ENCODE measurements around the gene HMG20A. TPM values are rescaled to one million over a fixed set of nuclear protein-coding genes. Genes with fewer than 3 reads are reported as not detected.

Gene HMG20A
- total and polyA plus RNA-seq, 9 of the 15 experiments (the other 6 are each of a cell fraction or from before 2014, with no cell fraction given): 25.0 to 68.1 (median 38.9) TPM

- BruUV-seq (replicated peaks): no TSS peak
- ChIA-PET POLR2A (interaction anchor here (1.1 kb wide), 1 partner anchor 13 kb away, joined by 4 read pairs; no protein-coding TSS in a partner anchor), CTCF (ENCODE audit: low intra/inter-chr PET ratio) (interaction anchor here (0.6 kb wide), 2 partner anchors 55 to 220 kb away, joined by 3 to 5 read pairs; no protein-coding TSS in a partner anchor)
- no peaks in the 10 kb centered on the region for H3K27me3 ChIP-seq (ENCODE audit: control insufficient read depth in 2 of 2, insufficient read depth in 2 of 2, low read length in 2 of 2)
- no peak overlapping the region for H2AFZ ChIP-seq (ENCODE audit: low read depth, low read length)
- 0 out of 3 replicates have a peak overlapping the region, but pooled peaks have one; percentile 14 for H3K27ac ChIP-seq (ENCODE audit: extremely low read depth, low read depth, low read length)
- H3K36me3 ChIP-seq (ENCODE audit: control insufficient read depth, insufficient read depth, low read length): no peaks in the 10 kb centered on the region; the same call in 2 of the 3 replicates
- ATAC-seq (peak; percentile 11; the same call in 2 of the 3 replicates), DNase-seq (ENCODE audit: extremely low read depth in 1 of 4, low spot score in 3 of 4) (peak in 1 of 4 experiments; percentile 9), FAIRE-seq (no peak)
- H3K9me3 ChIP-seq (replicated peaks; ENCODE audit: control insufficient read depth, insufficient read depth, low read depth, low read length): no peaks in the 10 kb centered on the region
- H3K4me2 ChIP-seq (ENCODE audit: insufficient read depth, low read length): peak overlapping the region; percentile 9
- peaks cover 19 to 59% of the 10 kb centered on the region in 2 experiments; a peak in 4 of 5 replicates for H3K4me1 ChIP-seq (replicated peaks in 1 of 2; ENCODE audit: control insufficient read depth in 2 of 2, insufficient read depth in 2 of 2, low read length in 2 of 2)
- in situ Hi-C loops (cut with MboI) (no loop called here), intact Hi-C loops (cut with micrococcal nuclease) (no loop called here)
- no peaks in the 10 kb centered on the region for H4K20me1 ChIP-seq (replicated peaks; ENCODE audit: control insufficient read depth, insufficient read depth, low read length)
- no peaks in the 10 kb centered on the region for H3K9me1 ChIP-seq (ENCODE audit: control insufficient read depth, insufficient read depth, low read length)
- H3K79me2 ChIP-seq (ENCODE audit: control insufficient read depth, insufficient read depth, low read length): peaks cover 99% of the 10 kb centered on the region
- 29% methylated on average over 4 of the region's 4 CpGs for WGBS (ENCODE audit: insufficient coverage, low coverage, missing lambda C conversion rate)
- H3K4me3 ChIP-seq: no peak overlapping the region
- H3K9ac ChIP-seq (ENCODE audit: insufficient read depth in 1 of 2, low read depth in 2 of 2, low read length in 2 of 2): no peak overlapping the region
- TF ChIP-seq HDGF (IDR thresholded peaks at IDR 0.05): no peak
- TF ChIP-seq CEBPB (tag; IDR thresholded peaks at IDR 0.05): peak; percentile 30; the same call in 1 of the 2 replicates
- no peak for TF ChIP-seq PHF8 (IDR thresholded peaks at IDR 0.05; ENCODE audit: borderline replicate concordance, low read length)
- no peak for TF ChIP-seq CBX1 (IDR thresholded peaks at IDR 0.05; ENCODE audit: low read depth)
- no peak for TF ChIP-seq ZNF146 (CRISPR knock-in tag; IDR thresholded peaks at IDR 0.05; ENCODE audit: unreplicated experiment)
- peak; percentile 90 for TF ChIP-seq ZNF121 (CRISPR knock-in tag; conservative IDR thresholded peaks at IDR 0.05)
- no peak for TF ChIP-seq SIN3A (IDR thresholded peaks at IDR 0.05; ENCODE audit: borderline replicate concordance in 2 of 2, control insufficient read depth in 1 of 2, low read depth in 2 of 2, low read length in 2 of 2)
- no peak for TF ChIP-seq POU5F1 (IDR thresholded peaks at IDR 0.05; ENCODE audit: borderline replicate concordance, low read depth, low read length, partially characterized antibody)
- no peak for TF ChIP-seq EWSR1 (IDR thresholded peaks at IDR 0.05; ENCODE audit: borderline replicate concordance, low read depth, partially characterized antibody)
- no peak for TF ChIP-seq HDAC8 (tag; IDR thresholded peaks at IDR 0.05)
- TF ChIP-seq ZNF512 (tag; IDR thresholded peaks at IDR 0.05): peak; percentile 83
- TF ChIP-seq KAT2B (IDR thresholded peaks at IDR 0.05; ENCODE audit: low read depth, low read length): no peak
- TF ChIP-seq RCOR1 (IDR thresholded peaks at IDR 0.05; ENCODE audit: borderline replicate concordance in 1 of 2, low read depth in 2 of 2, low read length in 2 of 2): 0 out of 4 replicates have a peak, but pooled peaks of 1 of the 2 experiments have one; percentile 16
- TF ChIP-seq RBM25 (IDR thresholded peaks at IDR 0.05; ENCODE audit: low read depth, low read length, severe bottlenecking): peak; percentile 81
- no peak for TF ChIP-seq CHD2 (IDR thresholded peaks at IDR 0.05; ENCODE audit: low read depth, low read length)
- no peak for TF ChIP-seq CBFA2T2 (conservative IDR thresholded peaks at IDR 0.05)
- TF ChIP-seq HMGXB4 (CRISPR knock-in tag; IDR thresholded peaks at IDR 0.05): no peak
- no peak for TF ChIP-seq CREB1 (IDR thresholded peaks at IDR 0.05)
- no peak for TF ChIP-seq CREB1 (CRISPR knock-in tag; IDR thresholded peaks at IDR 0.05)
Observed at GRCh38 chr15:77413699-77414349, 6.9 kb upstream of the HMG20A start.
